B cell (primary cell): ENCODE measurements around the gene NOD2. TPM values are rescaled to one million over a fixed set of nuclear protein-coding genes. Genes with fewer than 3 reads are reported as not detected.

ENCODE experiments used
- ATAC-seq: fragments of 200-7000 bp; cut with Tn5 transposase; one replicate; pipeline ENCODE4 v1.10.0; 2021; ENCODE audit warnings: low read depth, mild to moderate bottlenecking, moderate number of reproducible peaks, moderate library complexity
- CTCF ChIA-PET: fragments of 350-600 bp; sonication (Branson Sonifier 250); formaldehyde crosslinking; loops from one replicate; lab custom pipeline; 2021; ENCODE audit warnings: antibody characterized with exemption, inconsistent platforms; lab: Charles Lee
- POLR2A ChIA-PET: fragments of 350-600 bp; sonication (Branson Sonifier 250); formaldehyde crosslinking; loops from one replicate; lab custom pipeline; 2021; ENCODE audit warnings: antibody characterized with exemption; lab: Charles Lee
- DNase-seq: peaks from one replicate; pipeline ENCODE4 v3.0.0; 2013
- H2AFZ ChIP-seq: 2 replicates; pipeline ENCODE4 v1.6.1; 2012; ENCODE audit warnings: mild to moderate bottlenecking, low read depth, low read length; ENCODE audit not compliant: insufficient read depth, poor library complexity, severe bottlenecking
- H3K27ac ChIP-seq, 2 donors: 1 replicate in 1 of 2; 2 replicates in 1 of 2; pipeline ENCODE4 v1.5.1; 2012 to 2013; ENCODE audit warnings: low read length in 2 of 2, mild to moderate bottlenecking in 2 of 2, moderate library complexity in 1 of 2
- H3K27me3 ChIP-seq, 4 experiments: fragments of 200-600 bp in 1 of 4; sonication (generic) in 1 of 4; replicated peaks in 1 of 4; 1 replicate in 2 of 4; 2 replicates in 2 of 4; pipeline versions ENCODE4 v1.6.1 to v1.7.0; 2013 to 2016; ENCODE audit warnings: low read length in 3 of 4, mild to moderate bottlenecking in 2 of 4, mixed read lengths in 1 of 4, moderate library complexity in 1 of 4; ENCODE audit not compliant: insufficient read depth in 4 of 4, control insufficient read depth in 3 of 4; ENCODE audit errors: control extremely low read depth in 1 of 4
- H3K36me3 ChIP-seq, 2 experiments: replicated peaks in 1 of 2; 1 replicate in 1 of 2; 2 replicates in 1 of 2; pipeline versions ENCODE4 v1.6.1 to v1.7.1; 2013; ENCODE audit warnings: low read length in 1 of 2; ENCODE audit not compliant: insufficient read depth in 2 of 2, control insufficient read depth in 1 of 2; ENCODE audit errors: control extremely low read depth in 1 of 2, extremely low read depth in 1 of 2
- H3K4me1 ChIP-seq, 2 donors: fragments of 200-600 bp in 1 of 2; sonication (generic) in 1 of 2; 1 replicate in 1 of 2; 2 replicates in 1 of 2; pipeline versions ENCODE4 v1.5.1 to v1.6.1; 2013 to 2017; ENCODE audit warnings: low read length in 2 of 2; ENCODE audit not compliant: control insufficient read depth in 2 of 2, insufficient read depth in 2 of 2
- H3K4me2 ChIP-seq: replicated peaks from 2 replicates; pipeline ENCODE3; 2012; ENCODE audit warnings: mild to moderate bottlenecking, low read depth, low read length; ENCODE audit not compliant: poor library complexity, severe bottlenecking
- H3K4me3 ChIP-seq, 5 experiments: fragments of 200-600 bp in 1 of 5; sonication (generic) in 1 of 5; 1 replicate in 3 of 5; 2 replicates in 2 of 5; pipeline versions ENCODE4 v1.5.1 to v1.7.0; 2011 to 2016; ENCODE audit warnings: low read length in 4 of 5, mild to moderate bottlenecking in 4 of 5, low read depth in 2 of 5, control low read depth in 1 of 5, moderate library complexity in 1 of 5; ENCODE audit not compliant: insufficient read depth in 1 of 5; ENCODE audit errors: control extremely low read depth in 1 of 5, extremely low read depth in 1 of 5
- H3K79me2 ChIP-seq: fragments of 200-600 bp; sonication (generic); one replicate; pipeline ENCODE4 v1.6.0; 2016; ENCODE audit warnings: low read length; ENCODE audit not compliant: control insufficient read depth, insufficient read depth
- H3K9ac ChIP-seq: fragments of 200-600 bp; sonication (generic); 2 replicates; pipeline ENCODE4 v1.6.1; 2017; ENCODE audit warnings: mild to moderate bottlenecking, low read length, moderate library complexity
- H3K9me3 ChIP-seq, 3 donors: one replicate each; pipeline versions ENCODE4 v1.6.1 to v1.7.1; 2013; ENCODE audit warnings: low read length in 2 of 3; ENCODE audit not compliant: control insufficient read depth in 2 of 3, insufficient read depth in 1 of 3; ENCODE audit errors: control extremely low read depth in 1 of 3
- H4K20me1 ChIP-seq: 2 replicates; pipeline ENCODE4 v1.6.0; 2012; ENCODE audit warnings: mild to moderate bottlenecking, low read length; ENCODE audit not compliant: insufficient read depth, control insufficient read depth, poor library complexity, severe bottlenecking
- H3K27ac Mint-ChIP-seq: one replicate; pipeline ENCODE4 v1.8.0; 2021; ENCODE audit warnings: mixed read lengths
- H3K27me3 Mint-ChIP-seq: one replicate; pipeline ENCODE4 v1.8.0; 2021; ENCODE audit warnings: mixed read lengths
- H3K4me1 Mint-ChIP-seq: one replicate; pipeline ENCODE4 v1.8.0; 2021; ENCODE audit warnings: mixed read lengths
- H3K4me3 Mint-ChIP-seq: one replicate; pipeline ENCODE4 v1.8.0; 2021; ENCODE audit warnings: mixed read lengths
- H3K9me3 Mint-ChIP-seq: one replicate; pipeline ENCODE4 v1.8.0; 2022; ENCODE audit warnings: mixed read lengths; ENCODE audit not compliant: insufficient read depth
- EZH2 ChIP-seq: IDR thresholded peaks from 2 replicates; pipeline ENCODE4 v1.6.1; 2012; ENCODE audit warnings: borderline replicate concordance, low read depth, mild to moderate bottlenecking, moderate library complexity, low read length; ENCODE audit not compliant: insufficient read depth, poor library complexity, severe bottlenecking
- WGBS: methylation state at CpG from one replicate; pipeline ENCODE4 v1.1.5; 2013; ENCODE audit warnings: missing lambda C conversion rate; ENCODE audit not compliant: insufficient coverage; 5-methylcytosine and 5-hydroxymethylcytosine counted together
- intact Hi-C: fragments of 100-400 bp; cut with micrococcal nuclease; formaldehyde crosslinking; loops from one replicate; pipeline ENCODE4 v1.10.0; 2022
- polyA plus RNA-seq: library from polyadenylated mRNA; depleted of rRNA; stranded (reverse); fragments of >200 nt; gene quantifications from 2 replicates; pipeline ENCODE4 v1.2.3, GENCODE V29; 2012
- total RNA-seq, 2 donors: library from RNA; stranded (reverse); fragments of 120-200 nt in 1 of 2; gene quantifications; 1 replicate in 1 of 2; 2 replicates in 1 of 2; pipeline versions ENCODE4 v1.2.3 to v1.2.4, GENCODE V29; 2013 to 2022
- TF ChIP-seq, protein P1 (sequence below): fragments of 200-600 bp; IDR thresholded peaks from one replicate; pipeline ENCODE4 v1.8.0; 2022; ENCODE audit warnings: antibody characterized with exemption, mild to moderate bottlenecking

NOD2 gene
- total and polyA plus RNA-seq, 2 donors (not counting 1 experiment from before 2014, with no cell fraction given): 1.2 to 1.8 TPM

DNA sequence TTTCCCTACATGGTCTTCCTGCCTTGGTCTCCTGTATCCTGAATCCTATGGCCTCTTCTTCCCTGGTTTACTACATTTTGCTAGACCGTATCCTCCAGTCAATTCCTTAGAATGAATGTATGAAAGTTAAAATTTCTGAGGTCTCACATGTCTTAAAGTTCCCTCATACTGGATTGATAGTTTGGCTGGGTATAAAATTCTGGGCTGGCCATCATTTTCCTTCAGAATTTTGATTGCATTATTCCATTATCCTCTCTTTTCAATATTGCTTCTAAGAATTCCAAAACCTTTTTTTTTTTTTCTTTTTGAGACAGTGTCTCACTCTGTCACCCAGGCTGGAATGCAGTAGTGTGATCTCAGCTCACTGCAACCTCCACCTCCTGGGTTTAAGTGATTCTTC is 10.8 kb downstream of the NOD2 start:
- Mint-ChIP-seq H3K9me3 (peaks cover 6% of the 10 kb centered on the region), H3K4me1 (peaks cover 10% of the 10 kb centered on the region), H3K4me3 (no peak overlapping the region), H3K27ac (no peak overlapping the region), H3K27me3 (no peaks in the 10 kb centered on the region)
- no peak overlapping the region for H3K4me2 ChIP-seq
- no peaks in the 10 kb centered on the region for H3K36me3 ChIP-seq
- H3K9ac ChIP-seq: no peak overlapping the region
- H4K20me1 ChIP-seq: no peaks in the 10 kb centered on the region
- no peaks in the 10 kb centered on the region for H3K27me3 ChIP-seq
- TF ChIP-seq, protein P1, sequence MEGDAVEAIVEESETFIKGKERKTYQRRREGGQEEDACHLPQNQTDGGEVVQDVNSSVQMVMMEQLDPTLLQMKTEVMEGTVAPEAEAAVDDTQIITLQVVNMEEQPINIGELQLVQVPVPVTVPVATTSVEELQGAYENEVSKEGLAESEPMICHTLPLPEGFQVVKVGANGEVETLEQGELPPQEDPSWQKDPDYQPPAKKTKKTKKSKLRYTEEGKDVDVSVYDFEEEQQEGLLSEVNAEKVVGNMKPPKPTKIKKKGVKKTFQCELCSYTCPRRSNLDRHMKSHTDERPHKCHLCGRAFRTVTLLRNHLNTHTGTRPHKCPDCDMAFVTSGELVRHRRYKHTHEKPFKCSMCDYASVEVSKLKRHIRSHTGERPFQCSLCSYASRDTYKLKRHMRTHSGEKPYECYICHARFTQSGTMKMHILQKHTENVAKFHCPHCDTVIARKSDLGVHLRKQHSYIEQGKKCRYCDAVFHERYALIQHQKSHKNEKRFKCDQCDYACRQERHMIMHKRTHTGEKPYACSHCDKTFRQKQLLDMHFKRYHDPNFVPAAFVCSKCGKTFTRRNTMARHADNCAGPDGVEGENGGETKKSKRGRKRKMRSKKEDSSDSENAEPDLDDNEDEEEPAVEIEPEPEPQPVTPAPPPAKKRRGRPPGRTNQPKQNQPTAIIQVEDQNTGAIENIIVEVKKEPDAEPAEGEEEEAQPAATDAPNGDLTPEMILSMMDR: no peak
- no peak for TF ChIP-seq EZH2
- no peak overlapping the region for H3K4me3 ChIP-seq
- POLR2A ChIA-PET: no interaction called here
- no peak overlapping the region for H3K27ac ChIP-seq
- H3K9me3 ChIP-seq: peaks cover 1 to 21% (median 16%) of the 10 kb centered on the region in 3 donors
- H3K4me1 ChIP-seq: peaks cover 4 to 7% of the 10 kb centered on the region in 2 donors
- intact Hi-C loops: no loop called here
- no CpG with 5 or more reads among the region's 1 CpG for WGBS
- DNase-seq (no peak), ATAC-seq (no peak)
- CTCF ChIA-PET: interaction anchor here (0.5 kb wide), 1 partner anchor 222 kb away, joined by 3 read pairs; no protein-coding TSS in a partner anchor
- no peaks in the 10 kb centered on the region for H3K79me2 ChIP-seq
- H2AFZ ChIP-seq: no peak overlapping the region

DNA sequence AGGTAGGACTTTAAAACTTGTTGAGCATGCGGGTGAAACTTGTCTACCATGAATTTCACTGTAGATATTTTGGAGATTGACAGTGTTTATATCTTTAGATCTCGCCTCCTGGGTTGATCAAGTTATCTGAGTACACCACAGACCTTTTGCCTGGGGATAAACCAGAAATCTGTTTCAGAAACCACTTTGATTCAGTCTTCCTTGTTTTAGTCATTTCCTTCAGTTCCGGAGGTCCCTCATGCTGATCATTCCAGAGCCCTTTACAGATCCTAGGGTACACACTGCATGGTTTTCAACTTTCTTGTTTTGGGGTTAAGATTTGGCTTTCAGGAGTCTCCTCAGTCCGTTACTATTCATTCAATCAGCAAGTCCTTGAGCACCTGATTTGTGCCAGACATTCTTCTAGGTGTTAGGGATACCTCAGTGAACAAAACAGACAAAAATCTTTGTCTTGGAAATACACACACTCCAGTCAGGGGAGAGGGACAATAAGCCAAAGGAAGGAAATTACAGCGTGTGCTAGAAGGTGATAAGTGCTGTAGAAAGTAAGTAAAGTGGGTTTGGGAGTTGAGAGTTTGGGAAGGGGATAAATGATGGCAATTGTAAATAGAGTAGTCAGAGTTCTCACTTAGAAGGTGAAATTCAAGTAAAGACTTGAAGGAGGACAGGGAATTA is 12.2 kb downstream of the NOD2 start:
- no peak for ATAC-seq
- H3K4me3 ChIP-seq: no peak overlapping the region
- ChIA-PET CTCF (no interaction called here), POLR2A (no interaction called here)
- Mint-ChIP-seq H3K4me3 (no peak overlapping the region), H3K9me3 (peaks cover 6% of the 10 kb centered on the region), H3K27me3 (no peaks in the 10 kb centered on the region), H3K4me1 (peaks cover 17% of the 10 kb centered on the region), H3K27ac (no peak overlapping the region)
- no peak overlapping the region for H3K4me2 ChIP-seq
- no peaks in the 10 kb centered on the region for H3K36me3 ChIP-seq
- no peak overlapping the region for H2AFZ ChIP-seq
- no peaks in the 10 kb centered on the region for H3K79me2 ChIP-seq
- intact Hi-C loops: no loop called here
- peaks cover 1 to 21% (median 16%) of the 10 kb centered on the region in 3 donors for H3K9me3 ChIP-seq
- no peak overlapping the region for H3K27ac ChIP-seq
- no peaks in the 10 kb centered on the region for H3K27me3 ChIP-seq
- no peaks in the 10 kb centered on the region for H4K20me1 ChIP-seq
- DNase-seq: no peak
- TF ChIP-seq, protein P1: no peak
- TF ChIP-seq EZH2: no peak
- H3K4me1 ChIP-seq: peaks cover 14 to 20% of the 10 kb centered on the region in 2 donors
- WGBS: 77% methylated on average over 2 of the region's 5 CpGs
- H3K9ac ChIP-seq: no peak overlapping the region
